ENCODE measurements around the gene CDK6.
"Not testable (repeated sequence)": the region's sequence is repeated elsewhere in the genome, so short reads cannot be mapped to it uniquely, and the experiment has no call there.

The CDK6 gene

GRCh38 chr7:92784935-92785334 lies 51.4 kb downstream of the CDK6 start:
- no peak for DNase-seq

- no peak for DNase-seq
Measured at GRCh38 chr7:92783260-92784201, 52.8 kb downstream of the CDK6 start.

- DNase-seq: no peak
Measured at GRCh38 chr7:92782855-92783254, 53.5 kb downstream of the CDK6 start.

GRCh38 chr7:92782236-92782635 lies 54.1 kb downstream of the CDK6 start:
- DNase-seq: no peak

- no peak for DNase-seq
Measured at GRCh38 chr7:92781117-92781720, 55.2 kb downstream of the CDK6 start.

- DNase-seq: no peak
Measured at GRCh38 chr7:92778972-92779371, 57.4 kb downstream of the CDK6 start.

- DNase-seq: no peak
Measured at GRCh38 chr7:92777993-92778392, 58.4 kb downstream of the CDK6 start.

GRCh38 chr7:92773808-92774207 lies 62.6 kb downstream of the CDK6 start:
- no peak for DNase-seq

GRCh38 chr7:92769844-92770243 lies 66.5 kb downstream of the CDK6 start:
- no peak for DNase-seq

- no peak for DNase-seq
Measured at GRCh38 chr7:92769394-92769699, 67.0 kb downstream of the CDK6 start.

GRCh38 chr7:92768501-92769393 lies 67.6 kb downstream of the CDK6 start:
- DNase-seq: no peak

GRCh38 chr7:92767437-92767836 lies 68.9 kb downstream of the CDK6 start:
- no peak for DNase-seq

GRCh38 chr7:92766461-92767003 lies 69.8 kb downstream of the CDK6 start:
- DNase-seq: no peak

- DNase-seq: peak; percentile 59
Measured at GRCh38 chr7:92765725-92766124, 70.6 kb downstream of the CDK6 start.

GRCh38 chr7:92763636-92764423 lies 72.5 kb downstream of the CDK6 start:
- peak; percentile 83 for DNase-seq

GRCh38 chr7:92762851-92763250 lies 73.5 kb downstream of the CDK6 start:
- DNase-seq: no peak

GRCh38 chr7:92761391-92762097 lies 74.8 kb downstream of the CDK6 start:
- DNase-seq: no peak

- peak; percentile 84 for DNase-seq
Measured at GRCh38 chr7:92758796-92759431, 77.5 kb downstream of the CDK6 start.

GRCh38 chr7:92757311-92757910 lies 79.0 kb downstream of the CDK6 start:
- DNase-seq: not testable (repeated sequence)

GRCh38 chr7:92755680-92756079 lies 80.7 kb downstream of the CDK6 start:
- DNase-seq: no peak

All from islet precursor cell (in vitro differentiated cells).